Cardiac fibroblast (primary cell): ENCODE data around the gene WDR88.
A peak's percentile ranks its signal among the peaks of the same experiment; 100 is the strongest.
"Not testable (repeated sequence)": the region's sequence is repeated elsewhere in the genome, so short reads cannot be mapped to it uniquely, and the experiment has no call there.

Experiments used
- DNase-seq, 2 donors: peaks; one replicate each; pipeline versions ENCODE4 v3.0.0 to v3.0.0-alpha.2; 2010; ENCODE audit warnings: low read depth in 2 of 2
- H3K4me3 ChIP-seq, 2 donors: replicated peaks in 1 of 2; 1 replicate in 1 of 2; 2 replicates in 1 of 2; pipeline ENCODE4 v1.5.1; 2011; ENCODE audit warnings: low read depth in 2 of 2, low read length in 2 of 2, mild to moderate bottlenecking in 2 of 2, moderate library complexity in 1 of 2
- TF ChIP-seq, protein P1 (sequence below): IDR thresholded peaks from one replicate; pipeline ENCODE4 v1.5.1; 2011; ENCODE audit warnings: low read depth, mild to moderate bottlenecking, low read length, inconsistent platforms

WDR88 gene

DNA sequence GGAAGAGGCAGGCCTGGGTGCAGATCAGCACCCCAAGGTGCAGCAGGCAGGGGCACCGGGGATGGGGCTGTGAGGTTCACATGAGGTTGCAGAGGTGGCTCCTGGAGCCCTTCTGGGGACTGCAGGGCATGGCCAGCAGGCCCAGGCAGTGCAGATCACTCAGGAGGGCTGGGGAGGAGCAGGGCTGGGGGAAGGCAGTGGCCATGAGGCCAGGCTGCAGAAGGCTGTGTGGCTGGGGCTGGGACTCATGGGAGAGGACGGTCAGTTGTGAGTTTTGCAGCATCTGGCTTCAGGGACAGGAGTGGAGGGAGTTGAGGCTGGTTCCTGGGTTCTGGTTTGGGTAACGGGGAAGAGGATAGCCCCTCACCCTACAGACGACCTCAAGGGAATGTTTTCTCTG, 7.3 kb downstream of the WDR88 start:
- no peak for DNase-seq
- TF ChIP-seq, protein P1, sequence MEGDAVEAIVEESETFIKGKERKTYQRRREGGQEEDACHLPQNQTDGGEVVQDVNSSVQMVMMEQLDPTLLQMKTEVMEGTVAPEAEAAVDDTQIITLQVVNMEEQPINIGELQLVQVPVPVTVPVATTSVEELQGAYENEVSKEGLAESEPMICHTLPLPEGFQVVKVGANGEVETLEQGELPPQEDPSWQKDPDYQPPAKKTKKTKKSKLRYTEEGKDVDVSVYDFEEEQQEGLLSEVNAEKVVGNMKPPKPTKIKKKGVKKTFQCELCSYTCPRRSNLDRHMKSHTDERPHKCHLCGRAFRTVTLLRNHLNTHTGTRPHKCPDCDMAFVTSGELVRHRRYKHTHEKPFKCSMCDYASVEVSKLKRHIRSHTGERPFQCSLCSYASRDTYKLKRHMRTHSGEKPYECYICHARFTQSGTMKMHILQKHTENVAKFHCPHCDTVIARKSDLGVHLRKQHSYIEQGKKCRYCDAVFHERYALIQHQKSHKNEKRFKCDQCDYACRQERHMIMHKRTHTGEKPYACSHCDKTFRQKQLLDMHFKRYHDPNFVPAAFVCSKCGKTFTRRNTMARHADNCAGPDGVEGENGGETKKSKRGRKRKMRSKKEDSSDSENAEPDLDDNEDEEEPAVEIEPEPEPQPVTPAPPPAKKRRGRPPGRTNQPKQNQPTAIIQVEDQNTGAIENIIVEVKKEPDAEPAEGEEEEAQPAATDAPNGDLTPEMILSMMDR: no peak
- H3K4me3 ChIP-seq: no peak overlapping the region

DNA sequence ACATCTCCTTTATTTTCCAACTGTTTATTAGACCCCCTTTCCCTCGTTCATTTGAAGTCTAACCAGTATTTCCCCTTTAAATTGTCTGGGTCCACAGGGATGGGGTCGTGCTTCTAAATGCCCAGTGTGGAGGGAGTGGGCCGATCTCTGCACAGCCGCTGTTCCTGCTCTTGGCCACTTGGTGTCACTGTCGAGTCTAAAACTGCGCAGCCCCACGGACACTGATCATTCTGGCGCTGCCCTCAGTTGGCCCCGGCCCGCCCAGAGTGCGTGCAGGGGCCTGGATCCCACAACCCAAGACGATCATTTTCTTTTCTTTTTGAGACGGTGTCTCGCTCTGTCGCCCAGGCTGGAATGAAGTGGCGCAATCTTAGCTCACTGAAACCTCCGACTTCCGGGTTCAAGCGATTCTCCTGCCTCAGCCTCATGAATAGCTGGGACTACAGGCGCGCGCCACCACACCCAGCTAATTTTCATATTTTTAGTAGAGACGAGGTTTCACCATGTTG, 12.0 kb downstream of the WDR88 start:
- no peak overlapping the region for H3K4me3 ChIP-seq
- TF ChIP-seq, protein P1: peak; percentile 96
- peak; percentile 56 to 62 for DNase-seq

DNA sequence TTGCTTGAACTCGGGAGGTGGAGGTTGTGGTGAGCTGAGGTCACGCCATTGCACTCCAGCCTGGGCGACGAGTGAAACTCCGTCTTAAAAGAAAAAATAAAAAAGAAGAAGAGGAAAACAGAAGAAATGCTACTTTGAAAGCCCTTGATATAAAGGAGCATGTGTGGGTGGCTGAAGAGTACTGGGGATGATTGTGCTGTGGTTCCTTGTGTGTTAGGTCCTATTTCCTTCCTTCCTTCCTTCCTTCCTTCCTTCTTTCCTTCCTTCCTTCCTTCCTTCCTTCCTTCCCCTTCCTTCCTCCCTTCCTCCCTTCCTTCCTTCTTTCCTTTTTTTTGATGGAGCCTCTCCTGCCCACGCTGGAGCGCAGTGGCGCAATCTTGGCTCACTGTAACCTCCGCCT, 14.3 kb downstream of the WDR88 start:
- H3K4me3 ChIP-seq: no peak overlapping the region
- DNase-seq: no peak
- TF ChIP-seq, protein P1: no peak

DNA sequence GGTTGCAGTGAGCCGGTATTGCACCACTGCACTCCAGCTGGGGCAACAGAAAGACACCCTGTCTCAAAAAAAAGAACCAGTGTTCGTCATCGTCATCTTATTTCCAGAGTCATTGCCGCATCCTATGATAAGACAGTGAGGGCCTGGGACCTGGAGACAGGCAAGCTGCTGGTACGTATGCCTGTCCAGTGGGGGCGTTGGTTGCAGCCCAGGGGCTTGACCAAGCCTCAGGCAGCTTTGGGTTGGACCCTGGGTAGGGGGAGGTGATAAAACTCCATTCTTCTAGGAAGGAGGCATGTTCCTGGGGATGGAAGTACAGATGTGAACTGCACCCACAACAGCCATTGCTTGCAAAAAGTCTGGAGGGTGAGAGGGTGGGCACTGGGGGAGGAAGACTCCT, 15.6 kb downstream of the WDR88 start:
- TF ChIP-seq, protein P1: no peak
- H3K4me3 ChIP-seq: no peak overlapping the region
- DNase-seq: no peak

DNA sequence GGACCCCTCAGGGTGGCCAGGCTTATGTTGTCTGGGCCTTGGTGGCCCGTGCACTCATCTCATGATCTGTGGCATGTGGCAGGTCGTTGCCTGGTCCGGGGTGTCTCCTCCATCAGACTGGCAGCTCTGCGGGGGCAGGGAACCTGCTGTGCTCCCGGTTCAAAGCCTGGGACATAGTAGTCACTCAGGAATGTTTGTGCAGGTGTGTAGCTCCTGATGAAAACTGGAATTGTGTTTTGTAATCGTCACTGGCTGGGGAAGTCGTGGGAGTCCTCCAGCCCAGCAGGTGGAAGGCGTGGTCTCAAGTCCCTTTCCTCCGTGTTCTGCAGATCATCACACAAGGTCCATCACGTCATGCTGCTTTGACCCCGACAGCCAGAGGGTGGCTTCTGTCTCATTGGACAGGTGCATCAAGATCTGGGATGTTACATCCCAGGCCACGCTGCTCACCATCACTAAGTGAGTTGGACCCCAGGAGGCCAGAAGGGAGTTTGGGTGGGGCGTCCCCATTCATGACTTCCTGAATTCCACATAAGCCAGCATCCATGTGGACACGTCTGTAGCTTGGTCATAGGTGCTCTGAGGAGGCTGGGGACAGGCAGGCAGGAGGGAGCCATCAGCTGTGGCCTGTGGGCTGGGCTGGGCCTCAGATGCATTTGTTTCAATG, 19.1 kb downstream of the WDR88 start:
- DNase-seq: no peak
- TF ChIP-seq, protein P1: no peak
- no peak overlapping the region for H3K4me3 ChIP-seq

DNA sequence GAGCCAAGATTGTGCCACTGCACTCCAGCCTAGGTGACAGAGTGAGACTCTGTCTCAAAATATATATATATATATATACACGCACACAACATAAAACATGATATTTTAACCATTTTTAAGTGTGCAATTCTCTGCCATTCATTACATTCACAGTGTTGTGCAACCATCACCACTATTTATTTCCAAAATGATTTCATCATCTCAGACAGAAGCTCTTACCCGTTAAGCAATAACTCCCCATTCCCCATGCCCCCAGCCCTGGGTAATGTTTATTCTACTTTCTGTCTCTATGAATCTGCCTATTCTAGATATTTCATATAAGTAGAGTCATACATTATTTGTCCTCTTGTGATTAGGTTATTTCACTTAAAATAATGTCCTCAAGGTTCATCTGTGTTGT, 20.3 kb downstream of the WDR88 start:
- TF ChIP-seq, protein P1: no peak
- no peak overlapping the region for H3K4me3 ChIP-seq
- peak in 1 of 2 donors; percentile 54 for DNase-seq

DNA sequence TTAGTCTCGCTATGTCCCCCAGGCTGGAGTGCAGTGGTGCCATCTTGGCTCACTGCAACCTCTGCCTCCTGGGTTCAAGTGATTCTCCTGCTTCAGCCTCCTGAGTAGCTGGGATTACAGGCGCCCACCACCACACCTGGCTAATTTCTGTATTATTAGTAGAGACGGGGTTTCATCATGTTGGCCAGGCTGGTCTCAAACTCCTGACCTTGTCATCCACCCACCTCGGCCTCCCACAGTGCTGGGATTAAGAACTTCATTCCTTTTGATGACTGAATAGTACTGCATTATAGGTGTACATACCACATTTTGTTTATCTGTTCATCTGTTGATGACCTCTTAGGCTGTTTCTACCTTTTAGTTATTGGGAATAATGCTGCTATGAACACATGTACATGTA, 20.7 kb downstream of the WDR88 start:
- not testable (repeated sequence) for H3K4me3 ChIP-seq, DNase-seq

DNA sequence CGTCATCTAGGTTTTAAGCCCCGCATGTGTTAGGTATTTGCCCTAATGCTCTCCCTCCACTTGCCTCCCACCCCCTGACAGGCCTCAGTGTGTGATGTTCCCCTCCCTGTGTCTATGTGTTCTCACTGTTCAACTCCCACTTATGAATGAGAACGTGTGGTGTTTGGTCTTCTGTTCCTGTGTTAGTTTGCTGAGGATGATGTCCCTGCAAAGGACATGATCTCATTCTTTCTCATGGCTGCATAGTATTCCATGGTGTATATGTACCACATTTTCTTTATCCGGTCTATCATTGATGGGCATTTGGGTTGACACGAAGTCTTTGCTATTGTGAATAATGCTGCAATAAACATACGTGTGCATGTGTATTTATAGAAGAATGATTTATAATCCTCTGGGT, 22.4 kb downstream of the WDR88 start:
- not testable (repeated sequence) for DNase-seq, H3K4me3 ChIP-seq
